H9 (cell line): ENCODE data around the gene SYT9. TPM values are rescaled to one million over a fixed set of nuclear protein-coding genes. Genes with fewer than 3 reads are reported as not detected.

Source experiments
- DNase-seq: peaks from one replicate; pipeline ENCODE4 v3.0.0-alpha.2; 2017
- H2AFZ ChIP-seq: one replicate; pipeline ENCODE4 v1.6.1; 2013; ENCODE audit warnings: mild to moderate bottlenecking, low read length, control low read depth, moderate library complexity
- H2AK5ac ChIP-seq: 2 replicates; pipeline ENCODE4 v1.6.1; 2013; ENCODE audit warnings: low read length, control low read depth, mixed read lengths; ENCODE audit not compliant: insufficient read length
- H2BK120ac ChIP-seq: one replicate; pipeline ENCODE4 v1.6.1; 2013; ENCODE audit warnings: low read depth, mild to moderate bottlenecking, low read length, control low read depth, inconsistent platforms; ENCODE audit not compliant: poor library complexity, severe bottlenecking
- H2BK12ac ChIP-seq: 2 replicates; pipeline ENCODE4 v1.6.1; 2013; ENCODE audit warnings: low read length, control low read depth, mixed read lengths, low read depth; ENCODE audit not compliant: insufficient read length
- H2BK15ac ChIP-seq: 2 replicates; pipeline ENCODE4 v1.6.1; 2013; ENCODE audit warnings: low read depth, low read length, control low read depth
- H2BK20ac ChIP-seq: one replicate; pipeline ENCODE4 v1.6.1; 2013; ENCODE audit warnings: low read depth, mild to moderate bottlenecking, low read length, control low read depth, inconsistent platforms; ENCODE audit not compliant: poor library complexity, severe bottlenecking
- H2BK5ac ChIP-seq: 2 replicates; pipeline ENCODE4 v1.6.1; 2013; ENCODE audit warnings: low read length, control low read depth, mixed read lengths; ENCODE audit not compliant: insufficient read length
- H3K14ac ChIP-seq: 2 replicates; pipeline ENCODE4 v1.6.1; 2013; ENCODE audit warnings: low read length, control low read depth; ENCODE audit not compliant: insufficient read depth
- H3K18ac ChIP-seq: 2 replicates; pipeline ENCODE4 v1.6.1; 2013; ENCODE audit warnings: low read depth, mild to moderate bottlenecking, mixed read lengths, low read length, control low read depth; ENCODE audit not compliant: insufficient read length
- H3K23ac ChIP-seq: 2 replicates; pipeline ENCODE4 v1.6.1; 2013; ENCODE audit warnings: low read length, control low read depth, mixed read lengths, low read depth; ENCODE audit not compliant: insufficient read length
- H3K23me2 ChIP-seq: 2 replicates; pipeline ENCODE4 v1.6.1; 2013; ENCODE audit warnings: low read depth, mild to moderate bottlenecking, mixed read lengths, low read length, control low read depth; ENCODE audit not compliant: insufficient read length, poor library complexity, severe bottlenecking
- H3K27ac ChIP-seq: 2 replicates; pipeline ENCODE4 v1.5.1; 2013; ENCODE audit warnings: low read length, control low read depth, mixed read lengths, low read depth; ENCODE audit not compliant: insufficient read length
- H3K27me3 ChIP-seq: 2 replicates; pipeline ENCODE4 v1.6.1; 2013; ENCODE audit warnings: low read length, control low read depth, inconsistent platforms; ENCODE audit not compliant: insufficient read depth
- H3K4ac ChIP-seq: 2 replicates; pipeline ENCODE4 v1.6.1; 2013; ENCODE audit warnings: low read depth, mild to moderate bottlenecking, control low read depth, inconsistent platforms, low read length, moderate library complexity
- H3K4me1 ChIP-seq: 2 replicates; pipeline ENCODE4 v1.6.1; 2013; ENCODE audit warnings: low read length, control low read depth, inconsistent platforms; ENCODE audit not compliant: insufficient read depth
- H3K4me2 ChIP-seq: 2 replicates; pipeline ENCODE4 v1.6.1; 2013; ENCODE audit warnings: low read length, control low read depth, mixed read lengths; ENCODE audit not compliant: insufficient read length, insufficient read depth
- H3K56ac ChIP-seq: 2 replicates; pipeline ENCODE4 v1.6.1; 2013; ENCODE audit warnings: low read depth, mild to moderate bottlenecking, mixed read lengths, low read length, control low read depth; ENCODE audit not compliant: insufficient read length
- H3K79me1 ChIP-seq: 2 replicates; pipeline ENCODE4 v1.6.1; 2013; ENCODE audit warnings: low read depth, mild to moderate bottlenecking, moderate library complexity, low read length, control low read depth, inconsistent platforms; ENCODE audit not compliant: insufficient read depth, poor library complexity, severe bottlenecking
- H3K79me2 ChIP-seq: 2 replicates; pipeline ENCODE4 v1.6.1; 2013; ENCODE audit warnings: low read length, control low read depth, inconsistent platforms; ENCODE audit not compliant: insufficient read depth
- H3K9ac ChIP-seq: 2 replicates; pipeline ENCODE4 v1.6.1; 2013; ENCODE audit warnings: low read length, control low read depth, mixed read lengths; ENCODE audit not compliant: insufficient read length; ENCODE audit errors: extremely low read depth
- H3K9me3 ChIP-seq: one replicate; pipeline ENCODE4 v1.6.1; 2013; ENCODE audit warnings: low read depth, low read length, inconsistent platforms; ENCODE audit not compliant: control insufficient read depth
- H3T11ph ChIP-seq: one replicate; pipeline ENCODE4 v1.6.1; 2013; ENCODE audit warnings: mild to moderate bottlenecking, low read length, control low read depth, inconsistent platforms
- H4K20me1 ChIP-seq: one replicate; pipeline ENCODE4 v1.6.1; 2013; ENCODE audit not compliant: control insufficient read depth, insufficient read length, insufficient read depth
- H4K5ac ChIP-seq: 2 replicates; pipeline ENCODE4 v1.6.1; 2013; ENCODE audit warnings: low read depth, mild to moderate bottlenecking, mixed read lengths, low read length, control low read depth; ENCODE audit not compliant: insufficient read length
- H4K8ac ChIP-seq: replicated peaks from 2 replicates; pipeline ENCODE4 v1.6.1; 2013; ENCODE audit warnings: low read length, control low read depth, mixed read lengths, low read depth; ENCODE audit not compliant: insufficient read length
- H4K91ac ChIP-seq: 2 replicates; pipeline ENCODE4 v1.6.1; 2013; ENCODE audit warnings: low read depth, mild to moderate bottlenecking, moderate library complexity, mixed read lengths, low read length, control low read depth; ENCODE audit not compliant: insufficient read length
- H3K27ac Mint-ChIP-seq, 3 experiments: 2 replicates in 2 of 3; 3 replicates in 1 of 3; pipeline ENCODE4 v1.8.0; 2020 to 2021; ENCODE audit warnings: mixed read lengths in 3 of 3, mild to moderate bottlenecking in 1 of 3, moderate library complexity in 1 of 3
- H3K27me3 Mint-ChIP-seq: 2 replicates; pipeline ENCODE4 v1.8.0; 2021; ENCODE audit warnings: low read depth, mild to moderate bottlenecking, moderate library complexity, mixed read lengths
- H3K36me3 Mint-ChIP-seq, 3 experiments: 2 replicates in 2 of 3; 3 replicates in 1 of 3; pipeline ENCODE4 v1.8.0; 2020 to 2021; ENCODE audit warnings: low read depth in 3 of 3, mixed read lengths in 3 of 3; ENCODE audit not compliant: insufficient read depth in 1 of 3
- H3K4me1 Mint-ChIP-seq, 2 experiments: 2 replicates each; pipeline ENCODE4 v1.8.0; 2020; ENCODE audit warnings: mixed read lengths in 2 of 2
- H3K4me3 Mint-ChIP-seq, 2 experiments: 2 replicates in 1 of 2; 3 replicates in 1 of 2; pipeline ENCODE4 v1.8.0; 2020 to 2021; ENCODE audit warnings: mild to moderate bottlenecking in 2 of 2, mixed read lengths in 2 of 2, moderate library complexity in 1 of 2
- H3K9me3 Mint-ChIP-seq, 2 experiments: 2 replicates in 1 of 2; 3 replicates in 1 of 2; pipeline ENCODE4 v1.8.0; 2020; ENCODE audit warnings: mild to moderate bottlenecking in 2 of 2, mixed read lengths in 2 of 2, moderate library complexity in 1 of 2
- CTCF ChIP-seq: fragments of 200-600 bp; sonication (generic); conservative IDR thresholded peaks from 3 replicates; pipeline ENCODE4 v1.8.0; 2021; ENCODE audit warnings: antibody characterized with exemption, mild to moderate bottlenecking
- WGBS: extraction: QIAGEN DNeasy Blood & Tissue Kit; methylation state at CpG from one replicate; pipeline ENCODE4 v1.1.7; 2013; ENCODE audit warnings: missing lambda C conversion rate, low lambda C conversion rate, mixed read lengths; ENCODE audit not compliant: insufficient read length; ENCODE audit errors: extremely low coverage; 5-methylcytosine and 5-hydroxymethylcytosine counted together
- total RNA-seq: library from RNA; stranded (reverse); gene quantifications from 2 replicates; pipeline ENCODE4 v1.2.1, GENCODE V29; 2021

Gene SYT9
- total RNA-seq, 1 experiment from 2014 or later = 0.63 TPM

DNA sequence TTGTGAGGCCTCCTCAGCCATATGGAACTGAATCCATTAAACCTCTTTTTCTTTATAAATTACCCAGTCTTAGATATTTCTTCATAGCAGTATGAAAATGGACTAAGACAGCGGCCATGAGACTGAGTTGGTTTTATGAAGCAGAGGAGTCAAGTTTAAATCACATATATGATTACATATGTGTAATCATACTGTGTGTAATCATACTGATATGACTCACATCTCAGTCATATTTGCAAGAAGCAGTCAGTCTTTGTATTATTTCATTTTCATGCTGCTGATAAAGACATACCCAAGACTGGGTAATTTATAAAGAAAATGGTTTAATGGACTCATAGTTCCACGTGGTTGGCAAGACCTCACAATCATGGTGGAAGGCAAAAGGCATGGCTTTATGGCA is 89.8 kb downstream of the SYT9 start:
- Mint-ChIP-seq H3K27ac (no peak overlapping the region), H3K4me3 (no peak overlapping the region), H3K9me3 (peaks cover 0 to 2% of the 10 kb centered on the region in 2 experiments; a peak in 1 of 5 replicates), H3K36me3 (no peaks in the 10 kb centered on the region), H3K27me3 (no peaks in the 10 kb centered on the region; the same call in 1 of the 2 replicates), H3K4me1 (peaks cover 17 to 27% of the 10 kb centered on the region in 2 experiments)
- no peak overlapping the region for H4K8ac ChIP-seq
- H3K4me2 ChIP-seq = no peak overlapping the region
- no peak overlapping the region for H3T11ph ChIP-seq
- H2BK12ac ChIP-seq = no peak overlapping the region
- H2AK5ac ChIP-seq = no peak overlapping the region
- H3K79me2 ChIP-seq = no peaks in the 10 kb centered on the region
- H2BK20ac ChIP-seq = no peak overlapping the region
- H4K91ac ChIP-seq = no peak overlapping the region
- H3K9me3 ChIP-seq = no peaks in the 10 kb centered on the region
- H3K14ac ChIP-seq = no peak overlapping the region
- no peak for DNase-seq
- H3K23ac ChIP-seq = no peak overlapping the region
- no peak overlapping the region for H3K27ac ChIP-seq
- H3K27me3 ChIP-seq = no peaks in the 10 kb centered on the region
- no peaks in the 10 kb centered on the region for H3K79me1 ChIP-seq
- no peak overlapping the region for H2BK5ac ChIP-seq
- H3K56ac ChIP-seq = no peak overlapping the region
- no peak overlapping the region for H2BK15ac ChIP-seq
- no peak overlapping the region for H3K18ac ChIP-seq
- WGBS = no CpG with 5 or more reads among the region's 2 CpGs
- H3K9ac ChIP-seq = no peak overlapping the region
- H3K4me1 ChIP-seq = no peaks in the 10 kb centered on the region
- no peak overlapping the region for H2BK120ac ChIP-seq
- no peak overlapping the region for H4K5ac ChIP-seq
- no peak for TF ChIP-seq CTCF
- H3K23me2 ChIP-seq = no peaks in the 10 kb centered on the region
- no peak overlapping the region for H2AFZ ChIP-seq
- H3K4ac ChIP-seq = no peak overlapping the region
- H4K20me1 ChIP-seq = no peaks in the 10 kb centered on the region
